ENCODE data around the gene SPEM2.

DNA sequence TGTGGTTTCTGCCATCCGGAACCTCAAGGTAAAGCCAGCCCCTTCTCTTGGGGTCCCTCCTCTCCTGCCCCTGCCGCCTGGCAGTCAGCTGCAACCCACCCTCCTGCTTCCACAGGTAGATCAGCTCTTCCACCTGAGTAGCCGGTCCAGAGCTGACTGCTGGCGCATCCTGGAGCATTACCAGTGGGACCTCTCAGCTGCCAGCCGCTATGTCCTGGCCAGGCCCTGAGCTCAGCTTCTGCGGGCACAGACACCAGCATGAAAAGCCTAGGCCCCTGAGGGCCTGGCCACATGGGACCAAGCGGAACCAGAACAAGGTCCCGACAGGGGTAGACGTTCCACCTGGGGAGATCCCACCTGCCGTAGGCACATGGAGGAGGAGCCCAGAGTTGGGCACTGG lies 36.6 kb upstream of the SPEM2 start:
- TF ChIP-seq, protein P1, sequence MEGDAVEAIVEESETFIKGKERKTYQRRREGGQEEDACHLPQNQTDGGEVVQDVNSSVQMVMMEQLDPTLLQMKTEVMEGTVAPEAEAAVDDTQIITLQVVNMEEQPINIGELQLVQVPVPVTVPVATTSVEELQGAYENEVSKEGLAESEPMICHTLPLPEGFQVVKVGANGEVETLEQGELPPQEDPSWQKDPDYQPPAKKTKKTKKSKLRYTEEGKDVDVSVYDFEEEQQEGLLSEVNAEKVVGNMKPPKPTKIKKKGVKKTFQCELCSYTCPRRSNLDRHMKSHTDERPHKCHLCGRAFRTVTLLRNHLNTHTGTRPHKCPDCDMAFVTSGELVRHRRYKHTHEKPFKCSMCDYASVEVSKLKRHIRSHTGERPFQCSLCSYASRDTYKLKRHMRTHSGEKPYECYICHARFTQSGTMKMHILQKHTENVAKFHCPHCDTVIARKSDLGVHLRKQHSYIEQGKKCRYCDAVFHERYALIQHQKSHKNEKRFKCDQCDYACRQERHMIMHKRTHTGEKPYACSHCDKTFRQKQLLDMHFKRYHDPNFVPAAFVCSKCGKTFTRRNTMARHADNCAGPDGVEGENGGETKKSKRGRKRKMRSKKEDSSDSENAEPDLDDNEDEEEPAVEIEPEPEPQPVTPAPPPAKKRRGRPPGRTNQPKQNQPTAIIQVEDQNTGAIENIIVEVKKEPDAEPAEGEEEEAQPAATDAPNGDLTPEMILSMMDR (IDR thresholded peaks at IDR 0.05): no peak
- TF ChIP-seq POLR2A (IDR thresholded peaks at IDR 0.05): no peak

Data from upper lobe of left lung (tissue), 4 donors.